Measurements from ENCODE around the gene FXYD7.

Gene FXYD7

DNA sequence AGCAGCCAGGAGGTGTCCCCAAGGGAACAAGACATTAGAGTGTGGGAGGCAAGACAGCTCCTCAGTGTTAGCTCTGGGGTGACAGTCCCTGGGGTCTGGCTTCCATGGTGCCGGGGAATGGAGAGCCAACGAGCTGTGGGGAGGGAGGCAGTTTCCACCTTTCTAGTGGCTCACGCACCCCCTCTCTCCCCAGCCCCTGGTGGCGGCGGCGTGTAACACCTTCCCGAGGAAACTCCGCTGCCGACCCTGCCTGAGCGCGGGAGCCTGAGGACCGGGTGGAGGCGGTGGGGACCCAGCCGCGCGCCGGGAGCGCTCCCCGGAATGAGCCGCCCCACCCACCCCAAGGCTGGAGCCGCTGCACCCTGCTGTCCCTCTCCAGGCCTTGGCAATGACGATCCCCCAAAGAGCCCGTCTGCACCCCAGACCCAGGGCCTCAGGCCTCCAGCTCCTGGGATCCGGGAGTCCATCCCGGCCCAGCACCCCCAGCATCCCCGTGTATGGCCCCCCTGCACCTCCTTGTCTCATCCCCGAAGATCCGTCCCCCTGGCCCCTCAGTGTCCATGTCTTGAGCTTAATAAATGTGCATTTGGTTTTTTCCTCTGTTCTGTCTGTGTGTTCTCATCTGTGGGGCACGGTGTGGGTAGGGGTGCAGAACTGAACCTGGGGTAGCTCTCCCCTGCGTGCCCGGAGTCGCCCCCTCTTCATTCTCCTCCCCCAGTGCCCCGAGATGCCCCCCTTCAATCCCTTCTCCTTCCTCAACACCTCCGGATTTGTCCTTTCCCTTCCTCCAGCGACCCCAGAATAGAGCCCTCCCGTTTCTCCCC lies 10.9 kb downstream of the FXYD7 start:
- H3K4me2 ChIP-seq (ENCODE audit: low read length), result peak overlapping the region; percentile 96
- peak overlapping the region; percentile 14 for H4K12ac ChIP-seq (ENCODE audit: low read depth, low read length)
- peak overlapping the region; percentile 26 for H2BK5ac ChIP-seq (ENCODE audit: low read depth, low read length, poor library complexity)
- H2BK120ac ChIP-seq (ENCODE audit: insufficient read depth, low read length, poor library complexity), result peak overlapping the region; percentile 77
- H3K4me1 ChIP-seq (ENCODE audit: control insufficient read depth in 1 of 2, insufficient read depth in 2 of 2, low read length in 2 of 2), result peaks cover 9 to 21% of the 10 kb centered on the region in 2 experiments
- peaks cover 3% of the 10 kb centered on the region for H3K79me2 ChIP-seq (ENCODE audit: control insufficient read depth, insufficient read depth, low read length, poor library complexity)
- peak overlapping the region; percentile 30 for H3K14ac ChIP-seq (ENCODE audit: low read length)
- peak in 1 of 2 donors; percentile 42 for DNase-seq
- H3K4ac ChIP-seq (ENCODE audit: low read depth, low read length), result peak overlapping the region; percentile 51
- H3K18ac ChIP-seq (ENCODE audit: low read length), result peak overlapping the region; percentile 70
- peak overlapping the region; percentile 92 for H4K91ac ChIP-seq (ENCODE audit: low read depth, low read length)
- peak overlapping the region; percentile 28 for H2AK5ac ChIP-seq (ENCODE audit: low read length)
- H3K23ac ChIP-seq (ENCODE audit: low read length), result no peak overlapping the region
- no CpG with 5 or more reads among the region's 36 CpGs for WGBS (ENCODE audit: extremely low coverage, insufficient coverage, insufficient read length)
- H3K9ac ChIP-seq (ENCODE audit: low read length), result no peak overlapping the region
- H4K8ac ChIP-seq (ENCODE audit: low read depth, low read length), result peak overlapping the region; percentile 59
- no peak overlapping the region for H3K27ac ChIP-seq (ENCODE audit: low read depth, low read length)
- H3K79me1 ChIP-seq (ENCODE audit: low read length), result peaks cover 12% of the 10 kb centered on the region
- H3K4me3 ChIP-seq (ENCODE audit: low read depth, low read length), result peak overlapping the region; percentile 83
- peak overlapping the region; percentile 11 for H2AFZ ChIP-seq (ENCODE audit: insufficient read depth, low read length, poor library complexity)
- H3K9me3 ChIP-seq (ENCODE audit: insufficient read depth, low read depth, low read length), result peaks cover 2% of the 10 kb centered on the region
- H3K27me3 ChIP-seq (ENCODE audit: insufficient read depth, low read length), result no peaks in the 10 kb centered on the region
- peaks cover 3 to 6% of the 10 kb centered on the region in 2 experiments for H3K36me3 ChIP-seq (ENCODE audit: control insufficient read depth in 1 of 2, insufficient read depth in 2 of 2, low read length in 2 of 2)
- H2BK12ac ChIP-seq (ENCODE audit: low read length), result peak overlapping the region; percentile 46

DNA sequence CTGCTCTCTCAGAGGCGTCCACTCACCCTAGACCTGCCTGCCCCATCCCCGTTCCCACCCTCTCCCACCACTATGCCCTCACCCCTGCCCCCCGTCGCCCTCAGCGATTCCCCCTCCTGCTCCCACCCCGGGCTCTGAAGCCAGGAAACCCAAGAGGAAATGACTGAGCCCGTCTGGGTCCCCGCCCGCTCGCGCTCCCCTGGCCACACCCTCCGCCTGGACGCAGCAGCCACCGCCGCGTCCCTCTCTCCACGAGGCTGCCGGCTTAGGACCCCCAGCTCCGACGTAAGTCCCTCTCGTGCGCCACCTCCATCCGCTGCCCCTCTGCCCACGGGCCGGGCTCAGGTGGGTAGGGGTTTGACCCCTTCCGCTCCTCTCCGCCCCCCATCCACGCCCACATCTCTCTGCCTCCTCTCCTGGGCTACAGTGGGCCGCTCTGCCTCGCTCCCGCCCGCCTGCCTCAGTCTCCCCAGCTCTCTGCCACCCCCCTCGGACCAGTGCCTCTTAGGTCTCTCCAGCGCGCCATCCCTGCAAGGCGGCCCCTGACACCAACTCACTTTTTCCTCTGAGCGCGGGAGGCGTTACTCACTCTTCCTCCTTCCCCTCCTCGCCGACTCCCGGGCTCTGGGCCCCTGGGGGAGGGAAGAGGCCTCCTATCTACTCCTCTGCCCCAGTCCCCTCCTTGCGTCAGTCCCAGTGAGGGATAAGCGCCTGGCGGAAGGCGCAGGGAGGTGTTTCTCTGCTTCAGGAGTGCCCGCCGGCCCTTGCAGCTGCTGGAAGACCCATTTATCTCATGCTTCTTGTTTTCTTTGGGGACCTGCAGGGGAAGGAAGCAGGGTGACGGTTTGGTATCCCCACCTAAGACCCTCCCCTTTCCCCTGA lies 11.7 kb downstream of the FXYD7 start, which contains the start of gene FXYD5:
Gene FXYD5 (plus strand): TSS at position 211 of the 882 bp plus-strand sequence. CDS start 816 bp downstream, outside the sequence.
- H2AFZ ChIP-seq (ENCODE audit: insufficient read depth, low read length, poor library complexity), result peak within 1 kb of the TSS; percentile 92

GRCh38 chr19:35155441-35155840 lies 12.4 kb downstream of the FXYD7 start:
- H2BK5ac ChIP-seq (ENCODE audit: low read depth, low read length, poor library complexity), result no peak overlapping the region
- no peak overlapping the region for H3K9ac ChIP-seq (ENCODE audit: low read length)

More for the DNA sequence above, 11.7 kb downstream of the FXYD7 start, which contains the start of gene FXYD5:
- peak within 1 kb of the TSS; percentile 68 for H4K12ac ChIP-seq (ENCODE audit: low read depth, low read length)
- H3K4me3 ChIP-seq (ENCODE audit: low read depth, low read length), result peak within 1 kb of the TSS; percentile 83
- H3K9me3 ChIP-seq (ENCODE audit: insufficient read depth, low read depth, low read length), result peaks cover 2% of the 10 kb centered on the region
- peak within 1 kb of the TSS; percentile 77 for H2BK120ac ChIP-seq (ENCODE audit: insufficient read depth, low read length, poor library complexity)
- H4K8ac ChIP-seq (ENCODE audit: low read depth, low read length), result peak within 1 kb of the TSS; percentile 82
- DNase-seq, result peak; percentile 77 to 86
- H3K27ac ChIP-seq (ENCODE audit: low read depth, low read length), result peak within 1 kb of the TSS; percentile 43
- H3K4me1 ChIP-seq (ENCODE audit: control insufficient read depth in 1 of 2, insufficient read depth in 2 of 2, low read length in 2 of 2), result peaks cover 9 to 21% of the 10 kb centered on the region in 2 experiments
- H4K91ac ChIP-seq (ENCODE audit: low read depth, low read length), result peak within 1 kb of the TSS; percentile 92
- peaks cover 3 to 14% of the 10 kb centered on the region in 2 experiments for H3K36me3 ChIP-seq (ENCODE audit: control insufficient read depth in 1 of 2, insufficient read depth in 2 of 2, low read length in 2 of 2)
- H3K9ac ChIP-seq (ENCODE audit: low read length), result peak within 1 kb of the TSS; percentile 67
- peak within 1 kb of the TSS; percentile 90 for H3K18ac ChIP-seq (ENCODE audit: low read length)
- H3K79me2 ChIP-seq (ENCODE audit: control insufficient read depth, insufficient read depth, low read length, poor library complexity), result peaks cover 3% of the 10 kb centered on the region
- peak within 1 kb of the TSS; percentile 85 for H3K14ac ChIP-seq (ENCODE audit: low read length)
- peak within 1 kb of the TSS; percentile 77 for H2BK5ac ChIP-seq (ENCODE audit: low read depth, low read length, poor library complexity)
- H3K4ac ChIP-seq (ENCODE audit: low read depth, low read length), result peak within 1 kb of the TSS; percentile 71
- H3K4me2 ChIP-seq (ENCODE audit: low read length), result peak within 1 kb of the TSS; percentile 96
- H3K27me3 ChIP-seq (ENCODE audit: insufficient read depth, low read length), result no peaks in the 10 kb centered on the region
- no CpG with 5 or more reads among the region's 49 CpGs for WGBS (ENCODE audit: extremely low coverage, insufficient coverage, insufficient read length)
- peak within 1 kb of the TSS; percentile 46 for H2BK12ac ChIP-seq (ENCODE audit: low read length)
- peak within 1 kb of the TSS; percentile 35 for H2AK5ac ChIP-seq (ENCODE audit: low read length)
- H3K23ac ChIP-seq (ENCODE audit: low read length), result no peak within 1 kb of the TSS
- H3K79me1 ChIP-seq (ENCODE audit: low read length), result peaks cover 12% of the 10 kb centered on the region

More at GRCh38 chr19:35155441-35155840, 12.4 kb downstream of the FXYD7 start:
- Histone ChIP-seq H4K12ac (ENCODE audit: low read depth, low read length) (no peak overlapping the region), H3K27ac (ENCODE audit: low read depth, low read length) (no peak overlapping the region), H2BK12ac (ENCODE audit: low read length) (peak overlapping the region; percentile 10), H4K91ac (ENCODE audit: low read depth, low read length) (peak overlapping the region; percentile 92), H3K23ac (ENCODE audit: low read length) (no peak overlapping the region), H3K79me1 (ENCODE audit: low read length) (peaks cover 12% of the 10 kb centered on the region), H3K14ac (ENCODE audit: low read length) (peak overlapping the region; percentile 32), H3K4me1 (ENCODE audit: control insufficient read depth in 1 of 2, insufficient read depth in 2 of 2, low read length in 2 of 2) (peaks cover 9 to 21% of the 10 kb centered on the region in 2 experiments), H4K8ac (ENCODE audit: low read depth, low read length) (no peak overlapping the region), H2AK5ac (ENCODE audit: low read length) (no peak overlapping the region), H3K9me3 (ENCODE audit: insufficient read depth, low read depth, low read length) (peaks cover 1% of the 10 kb centered on the region), H3K4ac (ENCODE audit: low read depth, low read length) (peak overlapping the region; percentile 24), H3K36me3 (ENCODE audit: control insufficient read depth in 1 of 2, insufficient read depth in 2 of 2, low read length in 2 of 2) (peaks cover 3 to 15% of the 10 kb centered on the region in 2 experiments), H2AFZ (ENCODE audit: insufficient read depth, low read length, poor library complexity) (no peak overlapping the region), H3K18ac (ENCODE audit: low read length) (peak overlapping the region; percentile 22), H3K4me3 (ENCODE audit: low read depth, low read length) (peak overlapping the region; percentile 83), H3K79me2 (ENCODE audit: control insufficient read depth, insufficient read depth, low read length, poor library complexity) (peaks cover 3% of the 10 kb centered on the region), H2BK120ac (ENCODE audit: insufficient read depth, low read length, poor library complexity) (peak overlapping the region; percentile 1), H3K27me3 (ENCODE audit: insufficient read depth, low read length) (no peaks in the 10 kb centered on the region), H3K4me2 (ENCODE audit: low read length) (peak overlapping the region; percentile 96)
- WGBS (ENCODE audit: extremely low coverage, insufficient coverage, insufficient read length), result no CpG with 5 or more reads among the region's 17 CpGs
- no peak for DNase-seq

All from trophoblast cell (in vitro differentiated cells and primary cell).